NCI-H82 treated with DMSO at 0.1 percent for 48 hours (cell line): ENCODE results near the gene FAM13B.

Experiments used
- DNase-seq: peaks from one replicate; lab custom pipeline; 2025; ENCODE audit not compliant: unreplicated experiment; lab: John Stamatoyannopoulos, UW

FAM13B gene

GRCh38 chr5:137901011-137901817 lies 131.7 kb downstream of the FAM13B start:
- DNase-seq: no peak

GRCh38 chr5:137899493-137899892 lies 133.4 kb downstream of the FAM13B start:
- DNase-seq: no peak

- no peak for DNase-seq
Observed at GRCh38 chr5:137896560-137896959, 136.3 kb downstream of the FAM13B start.

- no peak for DNase-seq
Observed at GRCh38 chr5:137894586-137894985, 138.3 kb downstream of the FAM13B start.

GRCh38 chr5:137891849-137892248 lies 141.0 kb downstream of the FAM13B start:
- no peak for DNase-seq

GRCh38 chr5:137890845-137891244 lies 142.0 kb downstream of the FAM13B start:
- DNase-seq: no peak

- DNase-seq: no peak
Observed at GRCh38 chr5:137888863-137889759, 143.8 kb downstream of the FAM13B start, which contains the start of gene PKD2L2. PKD2L2 (plus strand) TSS chr5:137889457; CDS start chr5:137889492, 35 bp downstream.

- no peak for DNase-seq
Observed at GRCh38 chr5:137888466-137888862, 144.4 kb downstream of the FAM13B start.
